Measurements from ENCODE around the gene SGMS1.

- TF ChIP-seq CTCF (IDR thresholded peaks at IDR 0.05; ENCODE audit: insufficient read depth, low read depth, low read length) = no peak
- TF ChIP-seq EZH2 (IDR thresholded peaks at IDR 0.05; ENCODE audit: insufficient read depth, low read length) = no peak
These were observed 185.5 kb downstream of the SGMS1 start for GRCh38 chr10:50438049-50438936.
